ENCODE measurements around the gene SHMT2.

- TF ChIP-seq, protein P1, sequence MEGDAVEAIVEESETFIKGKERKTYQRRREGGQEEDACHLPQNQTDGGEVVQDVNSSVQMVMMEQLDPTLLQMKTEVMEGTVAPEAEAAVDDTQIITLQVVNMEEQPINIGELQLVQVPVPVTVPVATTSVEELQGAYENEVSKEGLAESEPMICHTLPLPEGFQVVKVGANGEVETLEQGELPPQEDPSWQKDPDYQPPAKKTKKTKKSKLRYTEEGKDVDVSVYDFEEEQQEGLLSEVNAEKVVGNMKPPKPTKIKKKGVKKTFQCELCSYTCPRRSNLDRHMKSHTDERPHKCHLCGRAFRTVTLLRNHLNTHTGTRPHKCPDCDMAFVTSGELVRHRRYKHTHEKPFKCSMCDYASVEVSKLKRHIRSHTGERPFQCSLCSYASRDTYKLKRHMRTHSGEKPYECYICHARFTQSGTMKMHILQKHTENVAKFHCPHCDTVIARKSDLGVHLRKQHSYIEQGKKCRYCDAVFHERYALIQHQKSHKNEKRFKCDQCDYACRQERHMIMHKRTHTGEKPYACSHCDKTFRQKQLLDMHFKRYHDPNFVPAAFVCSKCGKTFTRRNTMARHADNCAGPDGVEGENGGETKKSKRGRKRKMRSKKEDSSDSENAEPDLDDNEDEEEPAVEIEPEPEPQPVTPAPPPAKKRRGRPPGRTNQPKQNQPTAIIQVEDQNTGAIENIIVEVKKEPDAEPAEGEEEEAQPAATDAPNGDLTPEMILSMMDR (IDR thresholded peaks at IDR 0.05; ENCODE audit: insufficient read depth, low read depth, low read length), result no peak
- TF ChIP-seq EZH2 (IDR thresholded peaks at IDR 0.05; ENCODE audit: insufficient read depth, low read length), result no peak
Measured at GRCh38 chr12:57193706-57194245, 35.7 kb upstream of the SHMT2 start.
